Measurements from ENCODE around the gene DYNC2H1.

- no peak for TF ChIP-seq CTCF (IDR thresholded peaks at IDR 0.05)
- no peak for TF ChIP-seq POLR2A (IDR thresholded peaks at IDR 0.05)
- TF ChIP-seq EP300 (IDR thresholded peaks at IDR 0.05), result no peak
These were observed 385.3 kb downstream of the DYNC2H1 start for GRCh38 chr11:103494491-103494890.
